ENCODE data around the gene UGT1A6.
"Not testable (repeated sequence)": the region's sequence is repeated elsewhere in the genome, so short reads cannot be mapped to it uniquely, and the experiment has no call there.

Gene UGT1A6

DNA sequence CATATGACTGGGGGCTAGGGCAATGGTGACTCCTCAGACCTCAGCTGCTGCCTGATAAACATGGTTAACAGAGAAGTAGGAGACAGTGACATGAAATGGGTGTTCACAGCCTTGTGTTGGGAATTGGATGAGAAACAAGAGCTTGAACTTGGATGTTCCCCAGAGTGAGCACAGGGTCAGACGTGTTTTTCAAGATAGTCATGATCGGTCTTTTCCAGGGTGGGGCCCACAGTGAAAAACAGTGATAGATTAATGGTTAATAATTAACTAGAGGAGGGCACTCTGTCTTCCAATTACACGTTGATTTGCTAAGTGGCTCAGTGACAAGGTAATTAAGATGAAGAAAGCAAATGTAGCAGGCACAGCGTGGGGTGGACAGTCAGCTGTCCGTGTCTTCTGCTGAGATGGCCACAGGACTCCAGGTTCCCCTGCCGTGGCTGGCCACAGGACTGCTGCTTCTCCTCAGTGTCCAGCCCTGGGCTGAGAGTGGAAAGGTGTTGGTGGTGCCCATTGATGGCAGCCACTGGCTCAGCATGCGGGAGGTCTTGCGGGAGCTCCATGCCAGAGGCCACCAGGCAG is 36.1 kb downstream of the UGT1A6 start, which contains the start of gene UGT1A3:
Gene UGT1A3 (plus strand): TSS at position 320 of the 579 bp plus-strand sequence. CDS start 85 bp downstream, at position 405.
- Histone ChIP-seq H3K4me1 (ENCODE audit: control insufficient read depth in 1 of 2, insufficient read depth in 1 of 2, low read depth in 1 of 2, low read length in 1 of 2) (no peaks in the 10 kb centered on the region), H3K27me3 (no peaks in the 10 kb centered on the region), H3K36me3 (no peaks in the 10 kb centered on the region), H3K27ac (no peak within 1 kb of the TSS), H3K4me3 (ENCODE audit: low read depth in 1 of 2, low read length in 1 of 2) (no peak within 1 kb of the TSS), H3K9me3 (no peaks in the 10 kb centered on the region)
- TF ChIP-seq, protein P1, sequence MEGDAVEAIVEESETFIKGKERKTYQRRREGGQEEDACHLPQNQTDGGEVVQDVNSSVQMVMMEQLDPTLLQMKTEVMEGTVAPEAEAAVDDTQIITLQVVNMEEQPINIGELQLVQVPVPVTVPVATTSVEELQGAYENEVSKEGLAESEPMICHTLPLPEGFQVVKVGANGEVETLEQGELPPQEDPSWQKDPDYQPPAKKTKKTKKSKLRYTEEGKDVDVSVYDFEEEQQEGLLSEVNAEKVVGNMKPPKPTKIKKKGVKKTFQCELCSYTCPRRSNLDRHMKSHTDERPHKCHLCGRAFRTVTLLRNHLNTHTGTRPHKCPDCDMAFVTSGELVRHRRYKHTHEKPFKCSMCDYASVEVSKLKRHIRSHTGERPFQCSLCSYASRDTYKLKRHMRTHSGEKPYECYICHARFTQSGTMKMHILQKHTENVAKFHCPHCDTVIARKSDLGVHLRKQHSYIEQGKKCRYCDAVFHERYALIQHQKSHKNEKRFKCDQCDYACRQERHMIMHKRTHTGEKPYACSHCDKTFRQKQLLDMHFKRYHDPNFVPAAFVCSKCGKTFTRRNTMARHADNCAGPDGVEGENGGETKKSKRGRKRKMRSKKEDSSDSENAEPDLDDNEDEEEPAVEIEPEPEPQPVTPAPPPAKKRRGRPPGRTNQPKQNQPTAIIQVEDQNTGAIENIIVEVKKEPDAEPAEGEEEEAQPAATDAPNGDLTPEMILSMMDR (IDR thresholded peaks at IDR 0.05) = no peak

DNA sequence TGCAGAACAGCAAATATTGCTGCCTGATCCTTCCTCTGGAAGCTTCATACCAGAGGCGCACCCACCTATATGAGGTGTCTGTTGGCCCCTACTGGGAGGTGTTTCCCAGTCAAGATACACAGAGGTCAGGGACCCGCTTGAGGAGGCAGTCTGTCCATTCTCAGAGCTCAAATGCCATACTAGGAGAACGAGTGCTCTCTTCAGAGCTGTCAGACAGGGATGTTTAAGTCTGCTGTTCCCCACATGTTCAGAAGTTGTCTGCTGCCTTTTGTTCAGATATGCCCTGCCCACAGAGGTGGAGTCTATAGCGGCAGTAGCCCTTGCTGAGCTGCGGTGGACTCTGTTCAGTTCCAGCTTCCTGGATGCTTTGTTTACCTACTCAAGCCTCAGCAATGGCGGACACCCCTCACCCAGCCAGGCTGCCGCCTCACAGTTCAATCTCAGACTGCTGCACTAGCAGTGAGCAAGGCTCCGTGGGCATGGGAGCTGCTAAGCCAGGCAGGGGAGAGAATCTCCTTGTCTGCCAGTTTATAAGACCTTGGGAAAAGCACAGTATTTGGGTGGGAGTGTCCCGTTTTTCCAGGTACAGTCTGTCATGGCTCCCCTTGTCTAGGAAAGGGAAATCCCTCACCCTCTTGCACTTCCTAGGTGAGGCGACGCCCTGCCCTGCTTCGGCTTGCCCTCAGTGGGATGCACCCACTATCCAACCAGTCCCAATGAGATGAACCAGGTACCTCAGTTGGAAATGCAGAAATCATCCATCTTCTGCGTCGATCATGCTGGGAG is 44.4 kb downstream of the UGT1A6 start:
- H3K4me1 ChIP-seq (ENCODE audit: control insufficient read depth in 1 of 2, insufficient read depth in 1 of 2, low read depth in 1 of 2, low read length in 1 of 2); H3K27me3 ChIP-seq; H3K36me3 ChIP-seq; H3K9me3 ChIP-seq; H3K4me3 ChIP-seq (ENCODE audit: low read depth in 1 of 2, low read length in 1 of 2); H3K27ac ChIP-seq: not testable (repeated sequence)

DNA sequence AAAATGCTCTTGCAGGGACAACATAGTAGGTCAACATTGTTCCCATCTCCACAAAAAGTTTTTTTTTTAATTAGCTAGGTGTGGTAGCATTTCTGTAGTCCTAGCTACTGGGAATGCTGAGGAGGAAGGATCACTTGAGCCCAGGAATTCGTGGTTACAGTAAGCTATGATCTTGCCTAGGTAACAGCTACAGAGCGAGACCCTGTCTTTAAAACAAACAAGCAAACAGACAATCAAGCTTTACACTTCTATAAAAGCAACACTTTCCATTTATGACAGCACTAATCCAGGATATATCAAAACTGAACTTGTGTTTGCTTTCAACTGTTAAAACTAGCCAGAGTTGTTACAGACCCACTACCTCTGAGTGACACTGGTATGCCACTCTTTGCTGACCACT is 48.2 kb downstream of the UGT1A6 start:
- TF ChIP-seq, protein P1 (IDR thresholded peaks at IDR 0.05) = no peak

DNA sequence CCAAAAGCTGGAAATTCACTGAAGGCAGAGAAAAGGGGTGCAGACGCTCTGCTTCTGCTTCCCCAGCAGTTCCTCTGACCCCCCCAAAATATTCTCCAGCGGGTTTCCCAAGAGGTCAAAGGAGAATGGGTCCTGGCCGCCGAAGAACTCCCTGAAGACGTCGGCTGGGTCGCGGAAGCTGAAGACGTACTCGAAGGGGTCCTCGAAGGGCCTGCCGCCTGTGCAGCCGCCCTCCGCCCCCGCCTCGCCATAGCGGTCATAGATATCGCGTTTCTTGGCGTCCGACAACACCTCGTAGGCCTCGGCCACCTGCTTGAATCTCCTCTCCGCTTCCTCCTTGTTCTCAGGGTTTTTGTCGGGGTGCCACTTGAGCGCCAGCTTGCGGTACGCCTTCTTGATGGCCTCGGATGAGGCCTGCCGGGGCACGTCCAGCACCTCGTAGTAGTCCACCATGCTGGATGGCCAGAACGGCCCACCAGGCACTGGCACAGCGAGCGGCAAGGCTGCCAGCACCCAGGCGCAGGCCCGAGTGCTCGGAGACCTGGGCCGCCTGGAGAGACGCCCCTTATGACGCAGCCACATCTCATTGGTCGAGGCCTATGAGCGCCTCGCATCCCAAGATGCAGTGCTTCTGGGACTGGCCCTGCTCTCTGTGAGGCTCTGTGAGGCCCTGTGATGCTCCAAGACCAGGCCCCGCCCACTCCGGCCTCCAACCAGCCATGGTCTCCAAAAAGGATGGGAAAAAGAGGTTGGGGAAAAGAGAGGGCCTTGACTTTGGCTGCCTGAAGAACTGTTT is 51.0 kb downstream of the UGT1A6 start:
- TF ChIP-seq, protein P1 (IDR thresholded peaks at IDR 0.05) = no peak
- Histone ChIP-seq H3K36me3 (no peaks in the 10 kb centered on the region), H3K27me3 (no peaks in the 10 kb centered on the region), H3K27ac (no peak overlapping the region), H3K9me3 (no peaks in the 10 kb centered on the region), H3K4me3 (ENCODE audit: low read depth in 1 of 2, low read length in 1 of 2) (no peak overlapping the region), H3K4me1 (ENCODE audit: control insufficient read depth in 1 of 2, insufficient read depth in 1 of 2, low read depth in 1 of 2, low read length in 1 of 2) (no peaks in the 10 kb centered on the region)

More for the DNA sequence above, 48.2 kb downstream of the UGT1A6 start:
- Histone ChIP-seq H3K36me3 (no peaks in the 10 kb centered on the region), H3K27me3 (peaks cover 7% of the 10 kb centered on the region), H3K4me1 (ENCODE audit: control insufficient read depth in 1 of 2, insufficient read depth in 1 of 2, low read depth in 1 of 2, low read length in 1 of 2) (no peaks in the 10 kb centered on the region), H3K9me3 (no peaks in the 10 kb centered on the region), H3K27ac (no peak overlapping the region), H3K4me3 (ENCODE audit: low read depth in 1 of 2, low read length in 1 of 2) (no peak overlapping the region)

DNA sequence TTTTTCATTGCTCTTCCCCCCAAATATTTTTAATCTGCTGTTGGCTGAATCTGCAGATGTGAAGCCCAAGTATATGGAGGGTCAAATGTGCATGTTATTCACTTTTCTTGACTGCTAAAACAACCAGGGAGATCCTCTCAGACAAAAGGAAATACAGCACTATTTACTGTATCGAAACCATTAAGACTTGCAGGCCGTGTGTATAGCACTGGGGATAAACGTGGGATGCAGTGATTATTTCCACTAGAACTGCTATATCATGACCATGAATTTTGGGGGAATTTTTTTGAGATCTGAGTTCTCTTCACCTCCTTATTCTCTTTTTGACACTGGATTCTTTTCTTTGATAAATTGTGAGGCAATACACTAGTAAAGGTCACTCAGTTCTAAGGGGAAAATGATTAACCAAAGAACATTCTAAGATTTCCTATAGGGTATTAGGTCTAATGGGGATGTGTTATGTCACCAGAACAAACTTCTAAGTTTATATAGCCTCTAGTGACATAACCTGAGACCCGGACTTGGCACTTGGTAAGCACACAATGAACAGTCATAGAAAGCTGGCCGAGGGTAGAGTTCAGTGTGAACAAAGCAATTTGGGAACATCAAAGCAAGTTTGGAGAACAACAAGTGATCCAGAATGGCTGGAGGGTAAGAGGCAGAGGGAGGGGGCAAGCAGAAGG is 52.5 kb downstream of the UGT1A6 start:
- TF ChIP-seq, protein P1 (IDR thresholded peaks at IDR 0.05) = no peak
- Histone ChIP-seq H3K4me1 (ENCODE audit: control insufficient read depth in 1 of 2, insufficient read depth in 1 of 2, low read depth in 1 of 2, low read length in 1 of 2) (no peaks in the 10 kb centered on the region), H3K27ac (no peak overlapping the region), H3K4me3 (ENCODE audit: low read depth in 1 of 2, low read length in 1 of 2) (no peak overlapping the region), H3K9me3 (no peaks in the 10 kb centered on the region), H3K36me3 (no peaks in the 10 kb centered on the region), H3K27me3 (no peaks in the 10 kb centered on the region)

DNA sequence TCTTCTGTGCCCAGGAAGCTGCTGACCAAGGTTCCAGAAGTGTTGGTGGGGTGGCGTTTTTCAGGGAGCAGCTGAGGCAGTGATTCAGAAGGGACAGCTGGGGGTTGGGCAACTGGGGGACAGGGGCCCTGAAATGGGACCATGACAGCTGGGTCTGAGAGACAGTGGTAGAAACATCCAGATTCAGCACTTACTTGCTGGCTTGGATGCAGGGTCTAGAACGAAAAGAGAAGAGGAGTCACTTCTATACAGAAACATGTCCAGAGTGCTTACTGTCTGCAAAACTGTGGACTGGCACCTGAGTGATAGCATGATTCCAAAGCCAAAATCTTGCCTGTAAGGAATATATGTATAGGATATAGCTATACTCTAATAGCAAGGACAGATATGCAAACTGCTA is 53.1 kb downstream of the UGT1A6 start:
- not testable (repeated sequence) for H3K4me3 ChIP-seq (ENCODE audit: low read depth in 1 of 2, low read length in 1 of 2); H3K36me3 ChIP-seq

More for the DNA sequence above, 53.1 kb downstream of the UGT1A6 start:
- H3K27me3 ChIP-seq; H3K4me1 ChIP-seq (ENCODE audit: control insufficient read depth in 1 of 2, insufficient read depth in 1 of 2, low read depth in 1 of 2, low read length in 1 of 2); H3K27ac ChIP-seq; H3K9me3 ChIP-seq: not testable (repeated sequence)
